Adrenal gland (tissue), 12 donors: Measurements from ENCODE around the gene GC. TPM values are rescaled to one million over a fixed set of nuclear protein-coding genes. Genes with fewer than 3 reads are reported as not detected.

Experiments used
- DNase-seq, 7 donors: peaks; one replicate each; pipeline ENCODE4 v3.0.0-alpha.2; 2019 to 2020
- H3K27ac ChIP-seq, 5 donors: fragments of 200-600 bp; sonication (generic) in 4 of 5; 1 replicate in 3 of 5; 2 replicates in 2 of 5; pipeline versions ENCODE4 v1.5.1 to v1.8.0; 2016 to 2020; ENCODE audit warnings: mild to moderate bottlenecking in 1 of 5
- H3K27me3 ChIP-seq: fragments of 200-600 bp; 2 replicates; pipeline ENCODE4 v1.8.0; 2021
- H3K36me3 ChIP-seq, 2 donors: fragments of 200-600 bp; replicated peaks in 1 of 2; 1 replicate in 1 of 2; 2 replicates in 1 of 2; pipeline versions ENCODE4 v1.5.1 to v1.8.0; 2018 to 2022
- H3K4me1 ChIP-seq, 2 donors: fragments of 200-600 bp; replicated peaks in 1 of 2; 1 replicate in 1 of 2; 2 replicates in 1 of 2; pipeline versions ENCODE4 v1.5.1 to v1.8.0; 2018 to 2021
- H3K4me3 ChIP-seq, 4 donors: fragments of 200-600 bp; sonication (generic) in 3 of 4; one replicate each; pipeline ENCODE4 v1.5.1; 2016 to 2018
- H3K9me3 ChIP-seq, 3 donors: fragments of 200-600 bp; sonication (generic) in 1 of 3; replicated peaks in 1 of 3; 1 replicate in 2 of 3; 2 replicates in 1 of 3; pipeline versions ENCODE4 v1.5.1 to v1.8.0; 2016 to 2021
- CTCF ChIP-seq, 6 experiments: fragments of 450-650 bp in 4 of 6; fragments of 200-600 bp in 2 of 6; sonication (generic) in 1 of 6; IDR thresholded peaks; 1 replicate in 5 of 6; 2 replicates in 1 of 6; pipeline versions ENCODE4 v1.5.1 to v1.8.0; 2016 to 2021; ENCODE audit warnings: antibody characterized with exemption in 6 of 6, mild to moderate bottlenecking in 2 of 6, moderate library complexity in 1 of 6
- POLR2A ChIP-seq, 2 donors: fragments of 450-650 bp; IDR thresholded peaks; one replicate each; pipeline ENCODE4 v1.6.1; 2017; ENCODE audit warnings: antibody characterized with exemption in 2 of 2, mild to moderate bottlenecking in 2 of 2, moderate library complexity in 1 of 2
- WGBS, 4 donors: extraction: QIAGEN DNeasy Blood & Tissue Kit in 2 of 4; methylation state at CpG; one replicate each; pipeline versions ENCODE4 v1.1.5 to v1.1.7; 2013 to 2017; 5-methylcytosine and 5-hydroxymethylcytosine counted together
- intact Hi-C, 2 donors: fragments of 100-400 bp; cut with DNase I; formaldehyde crosslinking; loops; one replicate each; pipeline versions ENCODE4 v1.14.1 to v1.15.0; 2022 to 2023
- polyA plus RNA-seq, 3 donors: library from polyadenylated mRNA; stranded (reverse); fragments of 200-250 nt in 2 of 3; fragments of 350-450 nt in 1 of 3; fragmentation: Illumina TruSeq in 1 of 3; extraction: RNeasy Lipid Tissue Mini Kit (QIAGEN cat#74804) in 1 of 3; gene quantifications; one replicate each; pipeline ENCODE4 v1.2.3, GENCODE V29; 2013 to 2014
- total RNA-seq, 9 donors: library from RNA; depleted of rRNA in 4 of 9; stranded (reverse); fragments of >200 nt in 4 of 9; fragments of 120-200 nt in 1 of 9; fragmentation: NEBNext Ultra II Directional in 1 of 9; extraction: Animal tissue kit (Norgen Biotek cat#: 25700) in 1 of 9; gene quantifications; one replicate each; pipeline versions ENCODE4 v1.1.0 to v1.2.4, GENCODE V29; 2013 to 2023
- donor health status: healthy with polysubstance abuse.
- donor health status: Bipolar disorder and iron deficiency.
- donor health status: DM: yes; HTN: yes; CAD: no.
- donor health status: DM: no; HTN: no; CAD: no.
- donor health status: DM: no; HTN: no; CAD: no.
- donor health status: DM: yes; HTN: yes; CAD: no.

GC gene
- total and polyA plus RNA-seq, 12 donors, result 0.03 to 1.4 (median 0.74) TPM; not detected in 6

GRCh38 chr4:71784569-71785197 is 804 bp upstream of the GC start:
- no peak for DNase-seq
- intact Hi-C loops, result no loop called here
- H3K27ac ChIP-seq, result no peak overlapping the region
- H3K27me3 ChIP-seq, result no peaks in the 10 kb centered on the region
- H3K36me3 ChIP-seq, result no peaks in the 10 kb centered on the region
- no peak overlapping the region for H3K4me3 ChIP-seq
- TF ChIP-seq POLR2A (IDR thresholded peaks at IDR 0.05), result no peak
- no peak for TF ChIP-seq CTCF (IDR thresholded peaks at IDR 0.05)
- no peaks in the 10 kb centered on the region for H3K4me1 ChIP-seq
- H3K9me3 ChIP-seq, result no peaks in the 10 kb centered on the region

DNA sequence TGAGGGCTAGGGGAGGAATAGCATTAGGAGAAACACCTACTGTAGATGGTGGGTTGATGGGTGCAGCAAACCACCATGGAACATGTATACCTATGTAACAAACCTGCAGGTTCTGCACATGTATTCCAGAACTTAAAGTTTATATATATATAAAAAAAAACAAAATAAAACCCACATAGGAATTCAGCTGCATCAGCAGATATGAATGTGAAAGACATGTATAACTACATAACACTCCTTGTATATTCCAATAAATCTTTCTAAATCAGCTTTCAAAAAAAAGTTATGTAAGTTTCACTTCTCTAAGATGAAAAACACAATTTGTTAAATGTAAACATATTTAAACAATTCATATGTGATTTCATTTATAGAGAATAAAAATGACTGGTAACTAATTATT is 6.0 kb downstream of the GC start:
- no peaks in the 10 kb centered on the region for H3K36me3 ChIP-seq
- H3K4me3 ChIP-seq, result no peak overlapping the region
- TF ChIP-seq CTCF (IDR thresholded peaks at IDR 0.05) (no peak), POLR2A (IDR thresholded peaks at IDR 0.05) (no peak)
- H3K9me3 ChIP-seq, result no peaks in the 10 kb centered on the region
- no peaks in the 10 kb centered on the region for H3K27me3 ChIP-seq
- no peaks in the 10 kb centered on the region for H3K4me1 ChIP-seq
- H3K27ac ChIP-seq, result no peak overlapping the region
- intact Hi-C loops, result no loop called here
- no peak for DNase-seq

DNA sequence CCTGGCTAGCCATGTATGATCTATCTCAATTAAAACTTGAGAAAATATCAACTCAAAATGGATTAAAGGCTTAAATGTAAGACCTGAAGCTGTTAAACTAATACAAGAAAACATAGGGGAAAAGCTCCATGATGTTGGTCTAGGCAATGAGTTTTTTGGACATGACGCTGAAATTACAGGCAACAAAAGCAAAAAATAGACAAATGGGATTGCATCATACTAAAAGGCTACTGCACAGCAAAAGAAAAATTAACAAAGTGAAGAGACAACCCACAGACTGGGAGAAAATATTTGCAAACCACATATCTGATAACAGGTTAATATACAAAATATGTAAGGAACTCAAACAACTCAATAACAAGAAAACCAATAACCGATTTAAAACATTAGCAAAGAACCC is 8.4 kb downstream of the GC start:
- Histone ChIP-seq H3K27ac (no peak overlapping the region), H3K9me3 (no peaks in the 10 kb centered on the region), H3K4me3 (no peak overlapping the region), H3K27me3 (no peaks in the 10 kb centered on the region), H3K36me3 (no peaks in the 10 kb centered on the region), H3K4me1 (no peaks in the 10 kb centered on the region)
- 81 to 94% (median 85%) methylated on average over 2 of the region's 2 CpGs for WGBS, 4 donors
- intact Hi-C loops, result no loop called here
- DNase-seq, result no peak
- no peak for TF ChIP-seq CTCF (IDR thresholded peaks at IDR 0.05)
- TF ChIP-seq POLR2A (IDR thresholded peaks at IDR 0.05), result no peak

DNA sequence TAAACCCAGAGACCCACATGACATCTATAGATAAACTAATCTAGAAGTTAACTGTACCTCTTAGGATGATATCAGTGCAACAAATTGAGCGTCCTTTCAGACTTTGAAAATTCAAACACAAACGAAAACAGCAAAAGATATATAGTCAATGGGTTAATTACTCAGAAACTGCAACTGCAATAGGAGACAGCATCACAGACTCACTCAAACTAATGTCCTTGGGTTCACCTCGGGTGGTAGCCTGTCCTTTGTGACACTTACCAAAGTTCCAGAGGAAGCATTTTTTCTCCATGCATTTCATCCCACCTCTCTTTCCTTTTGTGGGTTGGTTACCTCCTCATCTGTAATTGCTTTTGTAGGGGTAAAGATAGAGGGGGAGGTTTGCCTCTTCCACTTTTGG is 9.7 kb downstream of the GC start:
- no peak for TF ChIP-seq POLR2A (IDR thresholded peaks at IDR 0.05)
- TF ChIP-seq CTCF (IDR thresholded peaks at IDR 0.05), result no peak
- Histone ChIP-seq H3K9me3 (no peaks in the 10 kb centered on the region), H3K4me1 (no peaks in the 10 kb centered on the region), H3K4me3 (no peak overlapping the region), H3K27me3 (no peaks in the 10 kb centered on the region), H3K27ac (no peak overlapping the region), H3K36me3 (no peaks in the 10 kb centered on the region)
- WGBS, 4 donors, result 40 to 55% (median 51%) methylated on average over 3 of the region's 3 CpGs
- DNase-seq, result no peak
- intact Hi-C loops, result no loop called here
